Measurements from ENCODE around the gene PRDM16. TPM values are rescaled to one million over a fixed set of nuclear protein-coding genes. Genes with fewer than 3 reads are reported as not detected.

Gene PRDM16
- total and polyA plus RNA-seq, 2 experiments from 2014 or later, result 0.14 to 0.16 TPM

DNA sequence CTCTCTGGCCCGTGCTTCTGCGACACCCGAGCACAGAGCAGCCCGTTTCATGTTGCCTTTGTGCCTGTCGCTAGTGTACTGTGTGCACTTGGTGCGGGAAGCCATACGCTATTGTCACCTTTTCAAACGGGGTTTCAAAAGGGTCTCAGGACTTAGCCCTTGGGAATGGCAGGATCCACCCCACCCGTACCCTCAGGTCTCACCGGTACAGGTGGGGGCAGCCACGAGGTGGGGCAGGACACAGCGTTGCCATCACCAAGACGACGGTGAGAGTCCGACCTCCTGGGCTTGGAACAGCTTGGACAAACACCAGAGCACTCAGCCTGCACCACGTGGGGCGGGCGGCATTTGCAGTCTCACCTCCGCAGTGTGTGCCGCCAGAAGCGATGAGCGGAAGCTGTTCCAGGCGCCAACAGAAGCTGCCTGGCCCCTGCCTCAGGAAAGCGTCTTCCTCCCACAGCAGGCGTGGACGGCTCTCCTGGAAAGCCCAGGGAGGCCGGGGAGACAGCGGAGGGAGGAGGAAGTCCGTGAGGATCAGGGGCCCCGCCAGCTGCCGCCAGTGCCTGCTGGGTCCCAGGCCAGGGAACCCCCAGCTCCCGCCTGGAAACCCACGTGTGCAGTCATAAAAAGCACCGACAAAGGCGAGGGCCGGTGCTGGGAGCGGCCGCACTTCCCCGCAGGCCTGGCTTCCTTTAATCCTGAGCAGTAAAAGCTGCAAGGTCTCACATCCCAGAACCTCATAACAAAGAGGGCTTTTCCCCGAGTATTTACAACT, 254.2 kb downstream of the PRDM16 start:
- Histone ChIP-seq H3K4me3 (no peak overlapping the region), H4K20me1 (replicated peaks; ENCODE audit: insufficient read depth) (no peaks in the 10 kb centered on the region), H3K79me2 (replicated peaks; ENCODE audit: insufficient read depth) (no peaks in the 10 kb centered on the region), H3K4me1 (ENCODE audit: insufficient read depth) (no peaks in the 10 kb centered on the region), H2AFZ (no peak overlapping the region), H3F3A (replicated peaks; ENCODE audit: low read depth) (0 out of 2 replicates have a peak, but pooled peaks cover 4% of the 10 kb centered on the region), H3K4me2 (no peak overlapping the region), H3K9me2 (ENCODE audit: insufficient read depth) (no peaks in the 10 kb centered on the region), H3K27ac (ENCODE audit: low read depth) (no peak overlapping the region), H3K36me3 (ENCODE audit: insufficient read depth) (no peaks in the 10 kb centered on the region), H3K27me3 (ENCODE audit: insufficient read depth) (no peaks in the 10 kb centered on the region)
- ATAC-seq, result no peak
- H3K27ac Mint-ChIP-seq, result no peak overlapping the region
- no peaks in the 10 kb centered on the region; the same call in 2 of the 3 replicates for H3K4me1 Mint-ChIP-seq
- no peak overlapping the region for H3K4me3 Mint-ChIP-seq
- peaks cover 8% of the 10 kb centered on the region for H3K27me3 Mint-ChIP-seq (ENCODE audit: insufficient read depth, low read depth, poor library complexity)
- H3K36me3 Mint-ChIP-seq (ENCODE audit: low read depth), result no peaks in the 10 kb centered on the region; the same call in 2 of the 3 replicates
- no peaks in the 10 kb centered on the region; the same call in 2 of the 3 replicates for H3K9me3 Mint-ChIP-seq
- no peak for DNase-seq (ENCODE audit: low spot score)
- no peak for TF ChIP-seq EZH2phosphoT487 (IDR thresholded peaks at IDR 0.05; ENCODE audit: unreplicated experiment)
- TF ChIP-seq, protein P1, sequence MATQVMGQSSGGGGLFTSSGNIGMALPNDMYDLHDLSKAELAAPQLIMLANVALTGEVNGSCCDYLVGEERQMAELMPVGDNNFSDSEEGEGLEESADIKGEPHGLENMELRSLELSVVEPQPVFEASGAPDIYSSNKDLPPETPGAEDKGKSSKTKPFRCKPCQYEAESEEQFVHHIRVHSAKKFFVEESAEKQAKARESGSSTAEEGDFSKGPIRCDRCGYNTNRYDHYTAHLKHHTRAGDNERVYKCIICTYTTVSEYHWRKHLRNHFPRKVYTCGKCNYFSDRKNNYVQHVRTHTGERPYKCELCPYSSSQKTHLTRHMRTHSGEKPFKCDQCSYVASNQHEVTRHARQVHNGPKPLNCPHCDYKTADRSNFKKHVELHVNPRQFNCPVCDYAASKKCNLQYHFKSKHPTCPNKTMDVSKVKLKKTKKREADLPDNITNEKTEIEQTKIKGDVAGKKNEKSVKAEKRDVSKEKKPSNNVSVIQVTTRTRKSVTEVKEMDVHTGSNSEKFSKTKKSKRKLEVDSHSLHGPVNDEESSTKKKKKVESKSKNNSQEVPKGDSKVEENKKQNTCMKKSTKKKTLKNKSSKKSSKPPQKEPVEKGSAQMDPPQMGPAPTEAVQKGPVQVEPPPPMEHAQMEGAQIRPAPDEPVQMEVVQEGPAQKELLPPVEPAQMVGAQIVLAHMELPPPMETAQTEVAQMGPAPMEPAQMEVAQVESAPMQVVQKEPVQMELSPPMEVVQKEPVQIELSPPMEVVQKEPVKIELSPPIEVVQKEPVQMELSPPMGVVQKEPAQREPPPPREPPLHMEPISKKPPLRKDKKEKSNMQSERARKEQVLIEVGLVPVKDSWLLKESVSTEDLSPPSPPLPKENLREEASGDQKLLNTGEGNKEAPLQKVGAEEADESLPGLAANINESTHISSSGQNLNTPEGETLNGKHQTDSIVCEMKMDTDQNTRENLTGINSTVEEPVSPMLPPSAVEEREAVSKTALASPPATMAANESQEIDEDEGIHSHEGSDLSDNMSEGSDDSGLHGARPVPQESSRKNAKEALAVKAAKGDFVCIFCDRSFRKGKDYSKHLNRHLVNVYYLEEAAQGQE (IDR thresholded peaks at IDR 0.05; ENCODE audit: unreplicated experiment), result no peak
- TF ChIP-seq, protein P2, sequence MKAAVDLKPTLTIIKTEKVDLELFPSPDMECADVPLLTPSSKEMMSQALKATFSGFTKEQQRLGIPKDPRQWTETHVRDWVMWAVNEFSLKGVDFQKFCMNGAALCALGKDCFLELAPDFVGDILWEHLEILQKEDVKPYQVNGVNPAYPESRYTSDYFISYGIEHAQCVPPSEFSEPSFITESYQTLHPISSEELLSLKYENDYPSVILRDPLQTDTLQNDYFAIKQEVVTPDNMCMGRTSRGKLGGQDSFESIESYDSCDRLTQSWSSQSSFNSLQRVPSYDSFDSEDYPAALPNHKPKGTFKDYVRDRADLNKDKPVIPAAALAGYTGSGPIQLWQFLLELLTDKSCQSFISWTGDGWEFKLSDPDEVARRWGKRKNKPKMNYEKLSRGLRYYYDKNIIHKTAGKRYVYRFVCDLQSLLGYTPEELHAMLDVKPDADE (IDR thresholded peaks at IDR 0.05), result no peak
- TF ChIP-seq, protein P3, sequence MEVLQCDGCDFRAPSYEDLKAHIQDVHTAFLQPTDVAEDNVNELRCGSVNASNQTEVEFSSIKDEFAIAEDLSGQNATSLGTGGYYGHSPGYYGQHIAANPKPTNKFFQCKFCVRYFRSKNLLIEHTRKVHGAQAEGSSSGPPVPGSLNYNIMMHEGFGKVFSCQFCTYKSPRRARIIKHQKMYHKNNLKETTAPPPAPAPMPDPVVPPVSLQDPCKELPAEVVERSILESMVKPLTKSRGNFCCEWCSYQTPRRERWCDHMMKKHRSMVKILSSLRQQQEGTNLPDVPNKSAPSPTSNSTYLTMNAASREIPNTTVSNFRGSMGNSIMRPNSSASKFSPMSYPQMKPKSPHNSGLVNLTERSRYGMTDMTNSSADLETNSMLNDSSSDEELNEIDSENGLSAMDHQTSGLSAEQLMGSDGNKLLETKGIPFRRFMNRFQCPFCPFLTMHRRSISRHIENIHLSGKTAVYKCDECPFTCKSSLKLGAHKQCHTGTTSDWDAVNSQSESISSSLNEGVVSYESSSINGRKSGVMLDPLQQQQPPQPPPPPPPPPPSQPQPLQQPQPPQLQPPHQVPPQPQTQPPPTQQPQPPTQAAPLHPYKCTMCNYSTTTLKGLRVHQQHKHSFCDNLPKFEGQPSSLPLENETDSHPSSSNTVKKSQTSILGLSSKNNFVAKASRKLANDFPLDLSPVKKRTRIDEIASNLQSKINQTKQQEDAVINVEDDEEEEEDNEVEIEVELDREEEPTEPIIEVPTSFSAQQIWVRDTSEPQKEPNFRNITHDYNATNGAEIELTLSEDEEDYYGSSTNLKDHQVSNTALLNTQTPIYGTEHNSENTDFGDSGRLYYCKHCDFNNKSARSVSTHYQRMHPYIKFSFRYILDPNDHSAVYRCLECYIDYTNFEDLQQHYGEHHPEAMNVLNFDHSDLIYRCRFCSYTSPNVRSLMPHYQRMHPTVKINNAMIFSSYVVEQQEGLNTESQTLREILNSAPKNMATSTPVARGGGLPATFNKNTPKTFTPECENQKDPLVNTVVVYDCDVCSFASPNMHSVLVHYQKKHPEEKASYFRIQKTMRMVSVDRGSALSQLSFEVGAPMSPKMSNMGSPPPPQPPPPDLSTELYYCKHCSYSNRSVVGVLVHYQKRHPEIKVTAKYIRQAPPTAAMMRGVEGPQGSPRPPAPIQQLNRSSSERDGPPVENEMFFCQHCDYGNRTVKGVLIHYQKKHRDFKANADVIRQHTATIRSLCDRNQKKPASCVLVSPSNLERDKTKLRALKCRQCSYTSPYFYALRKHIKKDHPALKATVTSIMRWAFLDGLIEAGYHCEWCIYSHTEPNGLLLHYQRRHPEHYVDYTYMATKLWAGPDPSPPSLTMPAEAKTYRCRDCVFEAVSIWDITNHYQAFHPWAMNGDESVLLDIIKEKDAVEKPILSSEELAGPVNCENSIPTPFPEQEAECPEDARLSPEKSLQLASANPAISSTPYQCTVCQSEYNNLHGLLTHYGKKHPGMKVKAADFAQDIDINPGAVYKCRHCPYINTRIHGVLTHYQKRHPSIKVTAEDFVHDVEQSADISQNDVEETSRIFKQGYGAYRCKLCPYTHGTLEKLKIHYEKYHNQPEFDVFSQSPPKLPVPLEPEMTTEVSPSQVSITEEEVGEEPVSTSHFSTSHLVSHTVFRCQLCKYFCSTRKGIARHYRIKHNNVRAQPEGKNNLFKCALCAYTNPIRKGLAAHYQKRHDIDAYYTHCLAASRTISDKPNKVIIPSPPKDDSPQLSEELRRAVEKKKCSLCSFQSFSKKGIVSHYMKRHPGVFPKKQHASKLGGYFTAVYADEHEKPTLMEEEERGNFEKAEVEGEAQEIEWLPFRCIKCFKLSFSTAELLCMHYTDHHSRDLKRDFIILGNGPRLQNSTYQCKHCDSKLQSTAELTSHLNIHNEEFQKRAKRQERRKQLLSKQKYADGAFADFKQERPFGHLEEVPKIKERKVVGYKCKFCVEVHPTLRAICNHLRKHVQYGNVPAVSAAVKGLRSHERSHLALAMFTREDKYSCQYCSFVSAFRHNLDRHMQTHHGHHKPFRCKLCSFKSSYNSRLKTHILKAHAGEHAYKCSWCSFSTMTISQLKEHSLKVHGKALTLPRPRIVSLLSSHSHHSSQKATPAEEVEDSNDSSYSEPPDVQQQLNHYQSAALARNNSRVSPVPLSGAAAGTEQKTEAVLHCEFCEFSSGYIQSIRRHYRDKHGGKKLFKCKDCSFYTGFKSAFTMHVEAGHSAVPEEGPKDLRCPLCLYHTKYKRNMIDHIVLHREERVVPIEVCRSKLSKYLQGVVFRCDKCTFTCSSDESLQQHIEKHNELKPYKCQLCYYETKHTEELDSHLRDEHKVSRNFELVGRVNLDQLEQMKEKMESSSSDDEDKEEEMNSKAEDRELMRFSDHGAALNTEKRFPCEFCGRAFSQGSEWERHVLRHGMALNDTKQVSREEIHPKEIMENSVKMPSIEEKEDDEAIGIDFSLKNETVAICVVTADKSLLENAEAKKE (CRISPR knock-in tag; IDR thresholded peaks at IDR 0.05), result no peak

Measured in GM23338 (cell line).